Stimulated activated naive CD8-positive, alpha-beta T cell treated with anti-CD3 and anti-CD28 coated beads, Interleukin-15, Interleukin-2, amounts not matched to agents 100 ng/mL and 50 ng/mL, for 24 hours (primary cell): ENCODE measurements around the gene ERBB4.
"Not testable (repeated sequence)": the region's sequence is repeated elsewhere in the genome, so short reads cannot be mapped to it uniquely, and the experiment has no call there.

Experiments
- H3K27ac Mint-ChIP-seq: one replicate; pipeline ENCODE4 v1.8.0; 2021; ENCODE audit warnings: mild to moderate bottlenecking, mixed read lengths
- H3K27me3 Mint-ChIP-seq: one replicate; pipeline ENCODE4 v1.8.0; 2021; ENCODE audit warnings: mixed read lengths
- H3K36me3 Mint-ChIP-seq: one replicate; pipeline ENCODE4 v1.8.0; 2021; ENCODE audit warnings: low read depth, mixed read lengths
- H3K4me1 Mint-ChIP-seq: one replicate; pipeline ENCODE4 v1.8.0; 2021; ENCODE audit warnings: low read depth, mixed read lengths
- H3K4me3 Mint-ChIP-seq: one replicate; pipeline ENCODE4 v1.8.0; 2021; ENCODE audit warnings: mild to moderate bottlenecking, mixed read lengths
- H3K9me3 Mint-ChIP-seq: one replicate; pipeline ENCODE4 v1.8.0; 2021; ENCODE audit warnings: mixed read lengths

Gene ERBB4

DNA sequence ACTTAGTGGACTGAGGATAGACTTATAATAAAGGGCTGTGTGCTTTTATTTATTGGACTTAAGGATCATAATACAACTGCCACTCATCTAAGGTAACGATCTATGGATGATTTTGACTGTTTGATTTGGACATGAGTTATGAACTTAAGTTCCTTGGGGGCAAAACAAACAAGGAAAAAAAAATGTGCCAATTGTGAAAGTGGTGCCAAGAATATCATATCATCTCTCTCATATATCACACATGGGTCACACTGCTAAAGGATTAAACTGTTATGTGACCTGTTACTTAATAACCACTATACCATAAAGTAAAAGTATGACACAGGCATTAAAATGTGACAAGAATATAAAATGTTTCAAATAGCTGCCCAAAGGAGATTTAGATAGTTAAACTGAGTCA, 886.3 kb downstream of the ERBB4 start:
- no peak overlapping the region for H3K4me3 Mint-ChIP-seq
- no peaks in the 10 kb centered on the region for H3K36me3 Mint-ChIP-seq
- H3K4me1 Mint-ChIP-seq = no peaks in the 10 kb centered on the region
- H3K9me3 Mint-ChIP-seq = no peaks in the 10 kb centered on the region
- no peaks in the 10 kb centered on the region for H3K27me3 Mint-ChIP-seq
- H3K27ac Mint-ChIP-seq = no peak overlapping the region

DNA sequence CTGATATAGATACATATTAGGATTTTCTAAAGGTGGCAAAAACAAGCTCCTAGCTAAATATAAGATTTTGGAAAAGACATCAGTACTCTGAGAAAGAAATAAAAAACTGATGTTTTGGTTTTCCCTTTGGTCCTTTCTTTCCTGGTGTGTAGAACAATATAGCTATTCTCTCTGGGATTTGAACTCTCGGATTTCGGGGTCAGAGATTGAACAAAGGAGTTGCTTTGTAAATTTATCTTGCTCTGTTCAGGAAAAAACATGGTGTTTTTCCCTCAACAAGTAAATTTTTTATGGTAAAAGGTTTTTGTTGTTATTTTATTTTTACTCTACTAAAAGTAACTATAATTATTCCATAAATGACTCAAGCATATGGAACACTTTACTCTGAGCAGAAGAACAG, 889.3 kb downstream of the ERBB4 start:
- H3K27ac Mint-ChIP-seq = no peak overlapping the region
- H3K4me1 Mint-ChIP-seq = no peaks in the 10 kb centered on the region
- H3K4me3 Mint-ChIP-seq = no peak overlapping the region
- no peaks in the 10 kb centered on the region for H3K36me3 Mint-ChIP-seq
- H3K27me3 Mint-ChIP-seq = no peaks in the 10 kb centered on the region
- H3K9me3 Mint-ChIP-seq = no peaks in the 10 kb centered on the region

DNA sequence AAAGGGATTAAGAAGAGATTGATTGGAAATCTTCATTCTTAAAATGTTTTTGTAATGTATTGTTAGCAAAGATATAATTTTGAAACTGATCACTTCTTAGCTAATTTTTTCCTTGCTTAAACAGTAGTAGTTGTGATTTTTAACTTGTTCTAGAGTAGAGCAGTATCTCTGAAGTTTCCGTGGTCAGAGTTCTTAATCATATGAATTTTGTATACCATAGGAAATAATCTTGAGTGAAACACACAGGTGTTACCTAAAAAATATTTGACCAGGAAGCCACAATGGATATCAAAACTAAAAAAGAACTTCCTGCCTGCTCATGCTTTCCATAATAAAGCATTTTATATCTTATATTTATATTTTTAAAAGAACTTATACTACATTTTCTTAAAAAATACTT, 907.1 kb downstream of the ERBB4 start:
- H3K36me3 Mint-ChIP-seq = no peaks in the 10 kb centered on the region
- H3K27ac Mint-ChIP-seq = no peak overlapping the region
- H3K4me3 Mint-ChIP-seq = no peak overlapping the region
- no peaks in the 10 kb centered on the region for H3K4me1 Mint-ChIP-seq
- H3K9me3 Mint-ChIP-seq = peaks cover 9% of the 10 kb centered on the region
- no peaks in the 10 kb centered on the region for H3K27me3 Mint-ChIP-seq

DNA sequence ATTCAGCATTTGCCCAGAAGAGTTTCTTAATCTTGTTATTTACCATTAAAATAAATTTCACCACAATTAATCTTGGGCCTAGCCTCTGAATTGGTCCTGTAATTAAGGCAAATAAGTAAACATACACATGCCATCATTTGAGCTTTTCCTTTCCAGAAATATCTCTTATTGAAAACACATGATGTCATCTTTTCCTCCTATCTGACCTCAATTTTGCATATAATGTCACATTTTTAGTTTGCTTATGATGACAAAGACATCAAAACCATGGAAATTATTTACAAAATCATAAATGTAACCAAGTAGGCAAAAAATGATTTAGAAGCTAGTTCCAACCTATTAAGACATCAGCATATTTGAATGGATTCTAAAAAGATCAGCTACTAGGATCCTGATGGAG, 915.5 kb downstream of the ERBB4 start:
- Mint-ChIP-seq H3K27me3 (no peaks in the 10 kb centered on the region), H3K4me3 (no peak overlapping the region), H3K9me3 (peaks cover 4% of the 10 kb centered on the region), H3K4me1 (no peaks in the 10 kb centered on the region), H3K27ac (no peak overlapping the region), H3K36me3 (no peaks in the 10 kb centered on the region)

DNA sequence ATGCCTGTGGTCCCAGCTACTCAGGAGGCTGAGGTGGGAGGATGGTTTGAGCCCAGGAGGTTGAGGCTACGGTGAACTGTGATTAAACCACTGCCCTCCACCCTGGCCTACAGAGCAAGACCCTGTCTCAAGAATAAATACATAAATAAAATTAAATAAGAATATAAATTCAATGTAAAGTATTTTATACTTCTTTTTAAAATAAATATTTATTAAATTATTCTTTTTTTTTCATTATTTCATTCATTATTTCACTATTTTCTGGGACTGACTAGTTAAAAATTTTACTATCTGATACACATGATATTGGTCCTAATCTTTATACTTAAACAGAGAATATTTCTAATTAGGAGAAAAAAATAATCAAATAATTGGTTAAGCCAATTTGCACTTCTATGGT, 917.6 kb downstream of the ERBB4 start:
- no peaks in the 10 kb centered on the region for H3K4me1 Mint-ChIP-seq
- H3K36me3 Mint-ChIP-seq = no peaks in the 10 kb centered on the region
- no peaks in the 10 kb centered on the region for H3K27me3 Mint-ChIP-seq
- no peak overlapping the region for H3K4me3 Mint-ChIP-seq
- H3K27ac Mint-ChIP-seq = no peak overlapping the region
- no peaks in the 10 kb centered on the region for H3K9me3 Mint-ChIP-seq

DNA sequence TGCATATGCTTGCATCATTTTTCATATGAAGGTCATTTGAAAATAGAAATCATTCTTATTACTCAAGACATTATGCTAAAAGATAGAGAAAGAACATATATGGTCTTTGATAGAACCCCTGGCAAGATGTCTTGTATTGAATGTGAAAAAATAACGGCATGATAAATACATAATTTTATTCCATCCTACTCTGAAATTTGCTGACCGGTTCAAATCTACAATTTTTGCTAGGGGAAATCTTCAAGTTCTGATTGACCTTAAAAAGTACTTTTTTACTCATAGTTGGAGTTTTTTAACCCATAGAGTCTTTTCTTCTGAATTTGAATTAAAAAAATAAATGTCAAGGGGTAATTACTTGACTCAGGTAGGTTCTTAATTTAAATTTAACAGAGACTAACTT, 920.8 kb downstream of the ERBB4 start:
- no peaks in the 10 kb centered on the region for H3K4me1 Mint-ChIP-seq
- no peak overlapping the region for H3K4me3 Mint-ChIP-seq
- no peaks in the 10 kb centered on the region for H3K36me3 Mint-ChIP-seq
- no peaks in the 10 kb centered on the region for H3K9me3 Mint-ChIP-seq
- no peak overlapping the region for H3K27ac Mint-ChIP-seq
- H3K27me3 Mint-ChIP-seq = no peaks in the 10 kb centered on the region

DNA sequence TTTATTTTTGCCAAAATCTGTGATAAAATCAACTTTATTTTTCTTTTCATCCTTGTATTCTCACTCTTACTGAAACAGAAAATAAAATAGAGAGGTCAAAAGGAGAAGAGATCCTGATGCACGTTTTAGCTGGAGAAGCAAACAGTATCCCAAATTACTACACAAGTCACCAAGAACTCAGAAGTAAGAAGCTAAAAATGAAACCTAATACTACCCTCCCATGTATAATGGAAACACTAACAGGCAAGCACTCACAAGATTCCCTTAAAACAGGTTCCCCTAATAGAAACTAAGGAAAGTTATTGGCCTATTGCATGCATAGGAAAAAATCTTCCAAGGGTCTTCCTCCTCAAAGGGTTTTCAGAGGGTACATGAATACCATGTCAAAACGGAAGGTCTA, 927.0 kb downstream of the ERBB4 start:
- Mint-ChIP-seq H3K36me3 (no peaks in the 10 kb centered on the region), H3K9me3 (peaks cover 4% of the 10 kb centered on the region), H3K4me3 (peak overlapping the region; percentile 68), H3K4me1 (peaks cover 4% of the 10 kb centered on the region), H3K27me3 (no peaks in the 10 kb centered on the region), H3K27ac (peak overlapping the region; percentile 49)

DNA sequence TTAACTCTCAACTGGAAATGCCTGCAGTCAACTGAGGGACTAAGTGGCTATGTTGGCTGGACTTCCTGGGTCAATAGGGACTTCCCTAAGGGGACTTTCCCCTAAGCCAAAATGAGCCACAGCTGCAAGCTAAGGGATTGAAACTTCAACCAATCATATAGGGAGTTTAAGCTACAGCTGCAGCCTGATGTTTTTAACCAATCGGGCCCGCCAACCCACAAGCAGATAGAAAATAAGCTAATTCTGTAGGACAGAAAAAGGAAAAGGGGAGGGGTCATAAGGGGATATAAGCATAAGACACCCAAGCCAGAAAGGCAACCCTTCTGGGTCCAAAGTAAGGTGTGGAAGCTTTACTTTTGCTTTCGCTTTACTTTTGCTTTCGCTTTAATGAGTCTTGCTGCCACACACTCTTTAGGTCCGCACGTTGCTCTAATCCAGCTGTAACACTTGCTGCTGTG, 927.5 kb downstream of the ERBB4 start:
- Mint-ChIP-seq H3K4me3 (peak overlapping the region; percentile 68), H3K4me1 (peaks cover 4% of the 10 kb centered on the region), H3K27me3 (no peaks in the 10 kb centered on the region), H3K27ac (no peak overlapping the region), H3K36me3 (no peaks in the 10 kb centered on the region), H3K9me3 (peaks cover 4% of the 10 kb centered on the region)

DNA sequence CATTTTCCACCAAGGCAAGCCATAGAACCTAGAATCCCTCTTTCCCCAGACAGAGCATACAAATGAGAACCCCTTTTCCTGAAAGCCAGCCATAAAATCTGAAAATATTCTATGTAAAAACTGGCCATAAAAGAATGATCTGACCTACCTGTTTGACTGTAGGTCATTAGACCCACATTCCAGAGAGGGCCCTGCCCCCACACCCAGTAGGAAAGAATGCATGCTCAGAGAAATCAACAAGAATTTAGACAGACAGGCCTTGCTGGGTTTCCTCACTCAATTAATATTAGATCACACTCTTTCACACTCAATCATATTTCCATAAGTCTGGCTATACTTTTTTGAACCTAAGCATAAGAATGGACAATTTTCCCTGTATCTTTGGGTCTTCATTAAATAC, 929.5 kb downstream of the ERBB4 start:
- no peaks in the 10 kb centered on the region for H3K36me3 Mint-ChIP-seq
- H3K9me3 Mint-ChIP-seq = peaks cover 4% of the 10 kb centered on the region

DNA sequence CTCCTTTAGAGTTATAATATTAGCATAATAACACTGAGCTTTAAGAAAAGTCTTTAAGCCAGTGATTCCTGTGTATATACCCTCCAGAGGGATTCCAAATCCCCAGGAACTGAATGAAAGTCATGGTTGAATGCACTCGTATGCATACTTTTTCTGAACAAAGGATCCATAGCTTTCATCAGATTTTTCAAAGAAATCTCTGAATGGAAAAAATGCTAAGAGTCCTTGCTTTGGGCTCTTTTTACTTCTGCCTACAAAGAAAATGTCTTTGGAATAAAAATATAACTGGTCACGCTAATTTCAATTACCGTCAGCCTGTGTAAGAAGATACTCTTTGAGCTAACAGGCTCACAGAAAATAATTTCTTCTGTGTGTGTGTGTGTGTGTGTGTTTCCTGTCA, 939.5 kb downstream of the ERBB4 start:
- no peaks in the 10 kb centered on the region for H3K36me3 Mint-ChIP-seq
- H3K4me3 Mint-ChIP-seq = no peak overlapping the region
- peaks cover 4% of the 10 kb centered on the region for H3K9me3 Mint-ChIP-seq
- H3K27me3 Mint-ChIP-seq = no peaks in the 10 kb centered on the region
- H3K27ac Mint-ChIP-seq = no peak overlapping the region
- H3K4me1 Mint-ChIP-seq = no peaks in the 10 kb centered on the region

More for the DNA sequence above, 929.5 kb downstream of the ERBB4 start:
- Mint-ChIP-seq H3K27me3 (no peaks in the 10 kb centered on the region), H3K27ac (no peak overlapping the region), H3K4me3 (no peak overlapping the region), H3K4me1 (peaks cover 4% of the 10 kb centered on the region)

DNA sequence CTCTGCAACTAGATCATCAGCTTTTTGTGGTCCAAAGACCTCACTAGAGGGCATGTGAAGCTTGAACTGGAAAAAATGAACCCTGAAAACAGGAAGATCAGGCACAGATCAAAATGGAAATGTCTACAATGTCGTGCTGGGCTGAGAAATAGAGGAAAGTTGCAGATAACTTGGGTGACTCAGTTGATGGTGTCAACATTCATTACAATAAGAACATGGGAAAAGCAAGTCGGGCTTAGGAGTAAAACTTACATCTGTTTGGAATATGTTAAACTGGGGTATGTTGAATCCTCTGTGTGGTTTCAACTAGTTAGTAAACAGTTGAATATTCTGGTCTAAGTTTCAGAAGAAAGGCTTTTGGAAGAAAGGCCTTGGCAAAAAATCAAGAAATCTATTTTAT, 940.4 kb downstream of the ERBB4 start:
- no peak overlapping the region for H3K4me3 Mint-ChIP-seq
- peaks cover 4% of the 10 kb centered on the region for H3K9me3 Mint-ChIP-seq
- no peaks in the 10 kb centered on the region for H3K4me1 Mint-ChIP-seq
- H3K36me3 Mint-ChIP-seq = no peaks in the 10 kb centered on the region
- no peaks in the 10 kb centered on the region for H3K27me3 Mint-ChIP-seq
- no peak overlapping the region for H3K27ac Mint-ChIP-seq

DNA sequence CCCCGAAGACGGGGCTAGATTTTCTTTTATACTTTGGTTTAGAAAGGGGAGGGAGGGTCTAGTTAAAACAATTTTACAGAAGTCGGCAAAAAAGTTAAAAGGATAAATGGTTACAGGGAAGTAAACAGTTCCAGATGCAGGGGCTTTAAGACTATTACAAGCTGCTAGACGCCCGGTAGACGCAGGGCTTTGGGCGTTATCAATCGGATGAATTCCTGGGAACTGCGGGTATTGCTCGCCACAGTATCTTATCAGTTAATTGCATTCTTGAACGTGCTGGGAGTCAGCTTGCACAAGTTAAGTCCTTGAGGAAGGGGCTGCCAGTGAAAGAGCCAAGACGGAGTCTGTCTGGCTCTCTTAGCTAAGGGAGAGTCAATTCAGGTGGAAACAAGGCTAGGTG, 946.6 kb downstream of the ERBB4 start:
- H3K4me3 Mint-ChIP-seq, H3K27ac Mint-ChIP-seq, H3K4me1 Mint-ChIP-seq, H3K9me3 Mint-ChIP-seq, H3K27me3 Mint-ChIP-seq, H3K36me3 Mint-ChIP-seq: not testable (repeated sequence)

DNA sequence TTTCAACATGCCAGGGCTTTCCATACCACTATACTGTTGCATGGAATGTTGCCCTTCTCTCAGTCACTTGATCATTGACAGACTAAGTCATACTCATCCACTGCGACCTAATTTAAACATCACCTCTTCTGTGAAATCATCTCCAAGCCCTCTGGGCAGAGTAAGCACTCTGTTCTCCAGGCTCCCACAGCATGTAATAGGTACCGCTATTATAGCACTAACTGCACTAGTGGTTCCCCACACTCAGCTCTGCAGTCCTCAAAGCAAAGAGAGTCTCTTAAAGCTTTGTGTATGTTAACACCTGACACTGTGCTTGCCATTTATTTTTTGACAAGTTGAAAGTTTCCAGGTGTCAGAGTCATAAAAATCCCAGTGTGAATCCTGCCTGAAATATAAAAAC, 947.2 kb downstream of the ERBB4 start:
- no peaks in the 10 kb centered on the region for H3K9me3 Mint-ChIP-seq
- H3K27ac Mint-ChIP-seq = no peak overlapping the region
- no peaks in the 10 kb centered on the region for H3K36me3 Mint-ChIP-seq
- H3K27me3 Mint-ChIP-seq = no peaks in the 10 kb centered on the region
- H3K4me1 Mint-ChIP-seq = no peaks in the 10 kb centered on the region
- H3K4me3 Mint-ChIP-seq = no peak overlapping the region

DNA sequence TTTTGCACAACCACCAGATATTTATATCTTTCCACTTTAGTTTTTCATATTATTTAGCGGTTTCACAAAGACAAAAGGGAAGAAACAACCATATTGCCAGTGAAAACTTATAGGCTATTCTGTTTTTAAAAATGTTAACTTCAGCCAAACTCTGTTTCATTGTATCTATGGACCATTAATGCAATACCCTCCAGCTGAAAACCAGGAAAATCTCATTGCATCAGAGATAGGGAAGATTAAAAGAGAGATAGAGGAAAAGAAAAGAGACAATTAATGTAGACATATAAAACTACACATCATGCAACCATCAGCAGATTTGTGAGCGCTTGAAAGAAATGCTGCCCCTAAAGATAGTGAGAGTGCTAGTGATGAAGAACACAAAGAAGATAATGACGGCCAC, 970.2 kb downstream of the ERBB4 start:
- H3K27me3 Mint-ChIP-seq = no peaks in the 10 kb centered on the region
- H3K27ac Mint-ChIP-seq = no peak overlapping the region
- H3K36me3 Mint-ChIP-seq = no peaks in the 10 kb centered on the region
- H3K9me3 Mint-ChIP-seq = peaks cover 12% of the 10 kb centered on the region
- H3K4me1 Mint-ChIP-seq = no peaks in the 10 kb centered on the region
- no peak overlapping the region for H3K4me3 Mint-ChIP-seq

DNA sequence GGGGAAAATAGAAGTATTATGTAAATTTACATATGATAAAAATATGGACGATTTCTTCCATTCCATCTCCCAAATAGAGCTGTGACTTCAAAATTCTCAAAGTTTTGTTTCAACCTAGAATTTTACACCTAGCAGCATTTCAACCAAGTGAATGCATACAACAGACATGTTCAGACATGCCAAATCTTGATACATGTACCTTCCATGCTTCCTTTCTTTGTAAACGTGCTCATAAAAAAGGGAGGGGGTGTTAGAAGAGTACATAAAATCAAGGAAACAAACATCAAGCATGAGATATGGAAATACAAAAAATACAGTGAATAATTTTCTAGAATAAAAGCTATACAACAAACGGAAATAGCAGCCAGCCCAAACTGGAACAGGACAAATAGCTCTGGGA, 974.2 kb downstream of the ERBB4 start:
- no peaks in the 10 kb centered on the region for H3K4me1 Mint-ChIP-seq
- H3K9me3 Mint-ChIP-seq = no peaks in the 10 kb centered on the region
- no peaks in the 10 kb centered on the region for H3K27me3 Mint-ChIP-seq
- H3K27ac Mint-ChIP-seq = no peak overlapping the region
- no peaks in the 10 kb centered on the region for H3K36me3 Mint-ChIP-seq
- no peak overlapping the region for H3K4me3 Mint-ChIP-seq

DNA sequence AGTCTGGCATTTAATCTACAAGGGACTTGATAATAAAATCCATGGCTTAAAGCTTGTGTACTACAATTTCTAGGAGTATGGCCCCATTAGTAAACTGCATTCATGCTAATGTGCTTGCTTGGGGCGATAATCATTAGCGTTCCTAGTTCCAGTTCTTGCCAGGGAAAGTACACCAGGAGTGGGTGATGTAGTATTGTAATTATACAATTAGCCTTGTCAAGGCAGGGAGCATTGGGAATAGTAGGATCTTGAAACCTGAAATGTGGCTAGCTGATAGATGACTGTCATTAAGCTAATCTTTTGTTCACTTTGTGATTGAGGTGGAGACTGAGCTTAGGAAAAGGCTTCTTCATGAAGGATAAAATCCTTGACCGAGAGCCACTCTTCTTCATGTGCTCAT, 993.0 kb downstream of the ERBB4 start:
- Mint-ChIP-seq H3K27me3 (no peaks in the 10 kb centered on the region), H3K4me3 (no peak overlapping the region), H3K36me3 (no peaks in the 10 kb centered on the region), H3K4me1 (no peaks in the 10 kb centered on the region), H3K27ac (no peak overlapping the region), H3K9me3 (no peaks in the 10 kb centered on the region)

DNA sequence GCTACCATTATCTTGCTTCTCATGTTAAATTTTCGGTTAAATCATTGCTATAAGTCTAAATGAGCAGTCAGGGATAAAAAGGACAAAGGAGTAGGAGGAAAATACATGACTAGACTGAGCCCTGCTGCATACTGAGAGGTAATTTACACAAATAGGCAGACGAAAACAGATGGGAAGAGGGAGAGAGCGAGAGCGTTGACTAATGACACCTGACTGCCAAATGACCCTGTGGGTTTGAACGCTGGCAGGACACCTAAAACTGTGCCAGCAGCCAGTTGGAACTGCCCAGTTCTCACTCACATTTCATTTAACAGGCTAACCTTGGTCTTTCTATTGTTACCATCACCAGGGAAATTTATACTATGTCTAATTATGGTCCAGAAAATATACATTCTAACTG, 1004.0 kb downstream of the ERBB4 start:
- no peak overlapping the region for H3K27ac Mint-ChIP-seq
- peaks cover 3% of the 10 kb centered on the region for H3K9me3 Mint-ChIP-seq
- H3K36me3 Mint-ChIP-seq = no peaks in the 10 kb centered on the region
- H3K4me1 Mint-ChIP-seq = no peaks in the 10 kb centered on the region
- H3K27me3 Mint-ChIP-seq = no peaks in the 10 kb centered on the region
- no peak overlapping the region for H3K4me3 Mint-ChIP-seq
